H1 (cell line): Measurements from ENCODE around the gene MYO15A. TPM values are rescaled to one million over a fixed set of nuclear protein-coding genes. Genes with fewer than 3 reads are reported as not detected.

Experiments
- CTCF ChIA-PET: fragments of 300-600 bp; sonication (Branson Sonifier 250); formaldehyde crosslinking; loops from one replicate; lab custom pipeline; 2021; ENCODE audit not compliant: partially characterized antibody; lab: Charles Lee
- POLR2A ChIA-PET: fragments of 300-600 bp; sonication (Branson Sonifier 250); formaldehyde crosslinking; loops from one replicate; lab custom pipeline; 2021; ENCODE audit warnings: inconsistent platforms; ENCODE audit not compliant: partially characterized antibody; lab: Charles Lee
- DNase-seq, 2 experiments: peaks; one replicate each; pipeline versions ENCODE4 v3.0.0 to v3.0.0-alpha.2; 2010 to 2022; ENCODE audit warnings: low spot score in 2 of 2, low read depth in 1 of 2, mixed read lengths in 1 of 2
- FAIRE-seq: peaks from 2 replicates; lab custom pipeline; 2011; peaks lifted over from hg19 to GRCh38; lab: Jason Lieb, UNC
- H2AFZ ChIP-seq: 2 replicates; pipeline ENCODE4 v1.8.1; 2012; ENCODE audit warnings: low read length, inconsistent platforms
- H2AK5ac ChIP-seq: 2 replicates; pipeline ENCODE4 v1.6.1; 2013; ENCODE audit warnings: low read depth, low read length
- H2BK120ac ChIP-seq: replicated peaks from 2 replicates; pipeline ENCODE3; 2013; ENCODE audit warnings: low read depth, low read length, inconsistent platforms
- H2BK12ac ChIP-seq: 2 replicates; pipeline ENCODE4 v1.6.1; 2013; ENCODE audit warnings: low read depth, low read length
- H2BK15ac ChIP-seq: 2 replicates; pipeline ENCODE4 v1.6.1; 2013; ENCODE audit warnings: low read length
- H2BK20ac ChIP-seq: 2 replicates; pipeline ENCODE4 v1.6.1; 2013; ENCODE audit warnings: low read length
- H2BK5ac ChIP-seq: 2 replicates; pipeline ENCODE4 v1.6.1; 2013; ENCODE audit warnings: low read depth, low read length
- H3K14ac ChIP-seq: 2 replicates; pipeline ENCODE4 v1.6.1; 2013; ENCODE audit warnings: inconsistent platforms; ENCODE audit not compliant: insufficient read length
- H3K18ac ChIP-seq: 2 replicates; pipeline ENCODE4 v1.6.1; 2013; ENCODE audit warnings: low read length; ENCODE audit errors: extremely low read depth
- H3K23ac ChIP-seq: 2 replicates; pipeline ENCODE4 v1.6.1; 2013; ENCODE audit warnings: inconsistent platforms; ENCODE audit not compliant: insufficient read length
- H3K23me2 ChIP-seq: 2 replicates; pipeline ENCODE4 v1.6.1; 2013; ENCODE audit warnings: low read depth, low read length
- H3K27ac ChIP-seq: 2 replicates; pipeline ENCODE4 v1.6.1; 2011; ENCODE audit warnings: low read depth, low read length, inconsistent platforms
- H3K27me3 ChIP-seq, 4 experiments: replicated peaks in 1 of 4; 1 replicate in 1 of 4; 2 replicates in 3 of 4; pipeline versions ENCODE4 v1.6.1 to v1.8.1; 2011 to 2013; ENCODE audit warnings: low read length in 3 of 4, mild to moderate bottlenecking in 3 of 4, inconsistent platforms in 2 of 4, mixed read lengths in 2 of 4, moderate library complexity in 1 of 4; ENCODE audit not compliant: control insufficient read depth in 3 of 4, insufficient read depth in 3 of 4; ENCODE audit errors: extremely low read depth in 1 of 4
- H3K36me3 ChIP-seq, 4 experiments: 2 replicates each; pipeline versions ENCODE4 v1.6.1 to v1.8.1; 2011 to 2013; ENCODE audit warnings: mild to moderate bottlenecking in 4 of 4, low read length in 3 of 4, moderate library complexity in 2 of 4, control low read depth in 1 of 4, inconsistent platforms in 1 of 4; ENCODE audit not compliant: insufficient read depth in 4 of 4, control insufficient read depth in 2 of 4
- H3K4ac ChIP-seq: replicated peaks from 2 replicates; pipeline ENCODE3; 2013; ENCODE audit warnings: low read length, low read depth, mixed read lengths, inconsistent platforms; ENCODE audit not compliant: insufficient read length
- H3K4me1 ChIP-seq, 4 experiments: replicated peaks in 1 of 4; 1 replicate in 1 of 4; 2 replicates in 3 of 4; pipeline versions ENCODE4 v1.6.1 to v1.8.1; 2011 to 2013; ENCODE audit warnings: low read length in 3 of 4, inconsistent platforms in 2 of 4, mixed read lengths in 1 of 4; ENCODE audit not compliant: insufficient read depth in 4 of 4, control insufficient read depth in 3 of 4
- H3K4me2 ChIP-seq, 2 experiments: 2 replicates each; pipeline versions ENCODE4 v1.6.1 to v1.8.1; 2011 to 2013; ENCODE audit warnings: low read depth in 2 of 2, low read length in 2 of 2, control low read depth in 1 of 2, inconsistent platforms in 1 of 2, mild to moderate bottlenecking in 1 of 2; ENCODE audit not compliant: insufficient read depth in 1 of 2
- H3K4me3 ChIP-seq, 4 experiments: fragments of 200-600, 300-600 bp in 1 of 4; sonication (generic), shearing (Covaris generic), sonication (Bioruptor Twin) in 1 of 4; 2 replicates each; pipeline versions ENCODE4 v1.5.1 to v1.8.1; 2011 to 2016; ENCODE audit warnings: low read length in 4 of 4, low read depth in 3 of 4, control low read depth in 2 of 4, inconsistent platforms in 2 of 4, mild to moderate bottlenecking in 2 of 4, mixed read lengths in 1 of 4, moderate library complexity in 1 of 4; ENCODE audit not compliant: insufficient read depth in 2 of 4; ENCODE audit errors: extremely low read depth in 1 of 4
- H3K56ac ChIP-seq: replicated peaks from 2 replicates; pipeline ENCODE3; 2013; ENCODE audit warnings: low read depth, mild to moderate bottlenecking, mixed read lengths, low read length, inconsistent platforms; ENCODE audit not compliant: insufficient read length
- H3K79me1 ChIP-seq: 2 replicates; pipeline ENCODE4 v1.6.1; 2013; ENCODE audit warnings: low read depth, low read length, control low read depth
- H3K79me2 ChIP-seq, 2 experiments: 2 replicates each; pipeline versions ENCODE4 v1.6.1 to v1.8.1; 2012 to 2013; ENCODE audit warnings: low read length in 2 of 2, mild to moderate bottlenecking in 2 of 2, inconsistent platforms in 1 of 2; ENCODE audit not compliant: insufficient read depth in 2 of 2, control insufficient read depth in 1 of 2
- H3K9ac ChIP-seq, 4 experiments: replicated peaks in 1 of 4; 1 replicate in 1 of 4; 2 replicates in 3 of 4; pipeline versions ENCODE4 v1.6.1 to v1.8.1; 2011 to 2013; ENCODE audit warnings: low read depth in 3 of 4, low read length in 3 of 4, control low read depth in 2 of 4, mild to moderate bottlenecking in 2 of 4, moderate library complexity in 2 of 4, inconsistent platforms in 1 of 4; ENCODE audit errors: extremely low read depth in 1 of 4
- H3K9me3 ChIP-seq, 2 experiments: 2 replicates each; pipeline versions ENCODE4 v1.6.1 to v1.8.1; 2012 to 2013; ENCODE audit warnings: mild to moderate bottlenecking in 2 of 2, moderate library complexity in 2 of 2, control low read depth in 1 of 2, inconsistent platforms in 1 of 2, low read depth in 1 of 2, low read length in 1 of 2, mixed read lengths in 1 of 2; ENCODE audit not compliant: insufficient read depth in 2 of 2
- H4K20me1 ChIP-seq, 2 experiments: replicated peaks in 1 of 2; 2 replicates each; pipeline versions ENCODE3 to v1.8.1; 2011 to 2013; ENCODE audit warnings: inconsistent platforms in 2 of 2, low read length in 2 of 2, mild to moderate bottlenecking in 1 of 2; ENCODE audit not compliant: insufficient read depth in 2 of 2, control insufficient read depth in 1 of 2
- H4K5ac ChIP-seq: 2 replicates; pipeline ENCODE4 v1.6.1; 2013; ENCODE audit warnings: low read length, low read depth, mixed read lengths, inconsistent platforms; ENCODE audit not compliant: insufficient read length
- H4K8ac ChIP-seq: 2 replicates; pipeline ENCODE4 v1.8.0; 2013; ENCODE audit warnings: mild to moderate bottlenecking, moderate library complexity, low read length, inconsistent platforms; ENCODE audit not compliant: insufficient read depth; ENCODE audit errors: extremely low read depth
- H4K91ac ChIP-seq: replicated peaks from 2 replicates; pipeline ENCODE3; 2013; ENCODE audit warnings: low read length, mixed read lengths, inconsistent platforms; ENCODE audit not compliant: insufficient read length
- ASH2L ChIP-seq: fragments of 200-600, 300-600 bp; sonication (generic); IDR thresholded peaks from one replicate; pipeline ENCODE4 v1.7.1; 2017; ENCODE audit warnings: low read length
- BACH1 ChIP-seq: IDR thresholded peaks from 2 replicates; pipeline ENCODE4 v1.6.1; 2012; ENCODE audit warnings: low read length, improper control_type of control experiment
- BCL11A ChIP-seq, 2 experiments: IDR thresholded peaks; one replicate each; pipeline ENCODE4 v1.6.1; 2011; ENCODE audit warnings: low read depth in 2 of 2, low read length in 2 of 2, mild to moderate bottlenecking in 2 of 2
- CHD2 ChIP-seq: IDR thresholded peaks from 2 replicates; pipeline ENCODE4 v1.6.1; 2012; ENCODE audit warnings: low read length, improper control_type of control experiment
- EP300 ChIP-seq, 2 experiments: IDR thresholded peaks; 1 replicate in 1 of 2; 2 replicates in 1 of 2; pipeline ENCODE4 v1.6.1; 2011 to 2012; ENCODE audit warnings: low read depth in 2 of 2, low read length in 2 of 2, mild to moderate bottlenecking in 2 of 2, borderline replicate concordance in 1 of 2, inconsistent platforms in 1 of 2, moderate library complexity in 1 of 2
- FOSL1 ChIP-seq: IDR thresholded peaks from 2 replicates; pipeline ENCODE4 v1.6.1; 2011; ENCODE audit warnings: mild to moderate bottlenecking, low read depth, low read length, moderate library complexity; ENCODE audit not compliant: insufficient read depth
- HDAC6 ChIP-seq: IDR thresholded peaks from one replicate; pipeline ENCODE4 v1.7.1; 2012; ENCODE audit warnings: low read depth, mild to moderate bottlenecking, inconsistent platforms, low read length, moderate library complexity
- JUND ChIP-seq: IDR thresholded peaks from 2 replicates; pipeline ENCODE4 v1.6.1; 2011; ENCODE audit warnings: mild to moderate bottlenecking, improper control_type of control experiment, low read length
- MAFK ChIP-seq: IDR thresholded peaks from 2 replicates; pipeline ENCODE4 v1.6.1; 2012; ENCODE audit warnings: low read depth, mild to moderate bottlenecking, improper control_type of control experiment, low read length
- PHF8 ChIP-seq: fragments of 200-600 bp; sonication (generic); conservative IDR thresholded peaks from 2 replicates; pipeline ENCODE4 v1.7.1; 2012; ENCODE audit warnings: low read depth, mild to moderate bottlenecking, inconsistent platforms, low read length, moderate library complexity
- POLR2AphosphoS5 ChIP-seq: IDR thresholded peaks from 2 replicates; pipeline ENCODE4 v1.6.1; 2011; ENCODE audit warnings: low read depth, low read length
- RAD21 ChIP-seq, 2 experiments: IDR thresholded peaks in 1 of 2; conservative IDR thresholded peaks in 1 of 2; 2 replicates each; pipeline ENCODE4 v1.6.1; 2011; ENCODE audit warnings: low read depth in 2 of 2, low read length in 2 of 2, improper control_type of control experiment in 1 of 2, inconsistent platforms in 1 of 2, mild to moderate bottlenecking in 1 of 2, moderate library complexity in 1 of 2
- RBBP5 ChIP-seq: IDR thresholded peaks from 2 replicates; pipeline ENCODE4 v1.7.1; 2012; ENCODE audit warnings: low read depth, mild to moderate bottlenecking, inconsistent platforms, low read length, moderate library complexity, borderline replicate concordance
- SP2 ChIP-seq: IDR thresholded peaks from 2 replicates; pipeline ENCODE4 v1.6.1; 2012; ENCODE audit warnings: mild to moderate bottlenecking, low read length, inconsistent platforms
- SP4 ChIP-seq: IDR thresholded peaks from 2 replicates; pipeline ENCODE4 v1.6.1; 2012; ENCODE audit warnings: low read length, inconsistent platforms
- WGBS, 2 experiments: shearing (Covaris generic) in 1 of 2; methylation state at CpG; one replicate each; pipeline versions ENCODE4 v1.1.6 to v1.1.7; 2013 to 2015; ENCODE audit warnings: low lambda C conversion rate in 2 of 2, mixed read lengths in 2 of 2, inconsistent platforms in 1 of 2, low coverage in 1 of 2, missing lambda C conversion rate in 1 of 2; ENCODE audit not compliant: insufficient replicate concordance in 2 of 2, insufficient coverage in 1 of 2, insufficient read length in 1 of 2; ENCODE audit errors: extremely low coverage in 1 of 2, missing lambda C conversion rate in 1 of 2; 5-methylcytosine and 5-hydroxymethylcytosine counted together
- polyA plus RNA-seq, 7 experiments: library from polyadenylated mRNA; depleted of rRNA in 3 of 7; stranded (reverse) in 5 of 7; unstranded in 2 of 7; fragments of >200 nt in 5 of 7; fragments of 200-250 nt in 2 of 7; gene quantifications; 1 replicate in 5 of 7; 2 replicates in 1 of 7; 4 replicates in 1 of 7; pipeline versions ENCODE4 v1.2.1 to v1.2.3, GENCODE V29; 2011 to 2013; ENCODE audit warnings: missing spikeins in 2 of 7, mixed read lengths in 2 of 7
- total RNA-seq: library from RNA; stranded (reverse); fragmentation: NEBNext Ultra II Directional; extraction: Animal tissue kit (Norgen Biotek cat#: 25700); gene quantifications from 2 replicates; pipeline ENCODE4 v1.2.1, GENCODE V29; 2021

MYO15A gene
- total and polyA plus RNA-seq, 2 of the 8 experiments (the other 6 are each of a cell fraction or from before 2014, with no cell fraction given) = 1.6 to 4.2 TPM

DNA sequence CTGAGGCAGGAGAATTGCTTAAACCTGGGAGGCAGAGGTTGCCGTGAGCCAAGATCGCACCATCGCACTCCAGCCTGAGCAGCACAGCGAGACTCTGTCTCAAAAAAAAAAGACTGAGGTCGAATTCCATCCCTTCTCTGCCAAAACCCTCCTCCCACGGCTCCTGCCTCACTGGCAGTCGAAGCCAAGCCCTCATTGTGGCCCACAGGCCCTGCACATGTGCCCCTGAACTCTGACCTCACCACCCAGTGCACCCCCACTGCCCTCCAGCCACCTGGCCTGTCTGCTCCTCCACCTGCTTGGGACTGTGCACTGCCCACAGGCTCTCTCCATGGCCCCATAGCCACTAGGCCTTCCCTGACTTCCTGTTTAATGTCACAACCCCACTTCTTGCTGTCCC is 7.0 kb downstream of the MYO15A start:
- peaks cover 0 to 4% (median 0%) of the 10 kb centered on the region in 4 experiments; a peak in 1 of 8 replicates for H3K36me3 ChIP-seq
- H3K4me2 ChIP-seq = no peak overlapping the region
- H2AK5ac ChIP-seq = no peak overlapping the region
- H3K27ac ChIP-seq = no peak overlapping the region
- no peak overlapping the region for H2BK12ac ChIP-seq
- H3K79me1 ChIP-seq = no peaks in the 10 kb centered on the region
- H3K56ac ChIP-seq = no peak overlapping the region
- FAIRE-seq (no peak), DNase-seq (no peak)
- ChIA-PET CTCF (interaction anchor here (0.6 to 2.7 kb wide), 2 partner anchors 25 to 88 kb away, joined by 4 to 18 read pairs; no protein-coding TSS in a partner anchor), POLR2A (interaction anchor here (1.3 to 4.4 kb wide), 2 partner anchors 11 to 14 kb away, joined by 3 to 17 read pairs; no protein-coding TSS in a partner anchor)
- no peak overlapping the region for H2BK120ac ChIP-seq
- H3K9ac ChIP-seq = no peak overlapping the region
- H2AFZ ChIP-seq = no peak overlapping the region
- no peak overlapping the region for H3K4ac ChIP-seq
- no peaks in the 10 kb centered on the region for H3K23me2 ChIP-seq
- no peak overlapping the region for H4K91ac ChIP-seq
- H2BK20ac ChIP-seq = no peak overlapping the region
- H3K27me3 ChIP-seq = no peaks in the 10 kb centered on the region
- no peak overlapping the region for H2BK15ac ChIP-seq
- H3K18ac ChIP-seq = no peak overlapping the region
- H3K4me1 ChIP-seq = peaks cover 0 to 7% (median 3%) of the 10 kb centered on the region in 4 experiments; a peak in 3 of 7 replicates
- no peak overlapping the region for H3K4me3 ChIP-seq
- no peak overlapping the region for H4K5ac ChIP-seq
- H2BK5ac ChIP-seq = no peak overlapping the region
- WGBS, 2 experiments = 94% methylated on average over 6 of the region's 7 CpGs; no CpG with 5 or more reads in 1 of the 2 experiments
- no peaks in the 10 kb centered on the region for H3K79me2 ChIP-seq
- no peak overlapping the region for H4K8ac ChIP-seq
- no peak overlapping the region for H3K23ac ChIP-seq
- no peak overlapping the region for H3K14ac ChIP-seq
- peaks cover 10 to 20% of the 10 kb centered on the region in 2 experiments for H3K9me3 ChIP-seq
- no peaks in the 10 kb centered on the region for H4K20me1 ChIP-seq
- no peak for TF ChIP-seq EP300 (IDR thresholded peaks at IDR 0.05; ENCODE audit: borderline replicate concordance in 1 of 2, low read depth in 2 of 2, low read length in 2 of 2)
- no peak for TF ChIP-seq RAD21 (IDR thresholded peaks at IDR 0.05 in 1 of 2, conservative IDR thresholded peaks at IDR 0.05 in 1 of 2; ENCODE audit: low read depth in 2 of 2, low read length in 2 of 2)
- TF ChIP-seq RBBP5 = no peak
- TF ChIP-seq POLR2AphosphoS5 = no peak
- no peak for TF ChIP-seq MAFK
- no peak for TF ChIP-seq CHD2
- no peak for TF ChIP-seq JUND
- TF ChIP-seq HDAC6 = no peak
- no peak for TF ChIP-seq PHF8
- TF ChIP-seq SP2 = no peak
- no peak for TF ChIP-seq BCL11A (IDR thresholded peaks at IDR 0.05; ENCODE audit: low read depth in 2 of 2, low read length in 2 of 2)
- no peak for TF ChIP-seq SP4
- TF ChIP-seq ASH2L = no peak
- no peak for TF ChIP-seq FOSL1
- TF ChIP-seq BACH1 = no peak
